UCSD-AML1 (cell line): Measurements from ENCODE around the gene AACS.

Experiments used
- DNase-seq: peaks from one replicate; lab custom pipeline; 2025; ENCODE audit not compliant: unreplicated experiment; lab: John Stamatoyannopoulos, UW

Gene AACS

GRCh38 chr12:125149160-125150108, 84.2 kb downstream of the AACS start:
- DNase-seq = no peak

- DNase-seq = no peak
Measured at GRCh38 chr12:125151284-125151683, 86.0 kb downstream of the AACS start.

- DNase-seq = no peak
Measured at GRCh38 chr12:125152463-125152862, 87.2 kb downstream of the AACS start.

GRCh38 chr12:125155366-125155765, 90.1 kb downstream of the AACS start:
- DNase-seq = no peak

GRCh38 chr12:125157177-125157576, 91.9 kb downstream of the AACS start:
- DNase-seq = no peak

- DNase-seq = no peak
Measured at GRCh38 chr12:125159702-125160101, 94.5 kb downstream of the AACS start.

- DNase-seq = no peak
Measured at GRCh38 chr12:125160281-125160955, 95.2 kb downstream of the AACS start.

- no peak for DNase-seq
Measured at GRCh38 chr12:125161712-125162022, 96.4 kb downstream of the AACS start.

- DNase-seq = no peak
Measured at GRCh38 chr12:125162489-125163028, 97.3 kb downstream of the AACS start.

GRCh38 chr12:125163148-125163547, 97.9 kb downstream of the AACS start:
- no peak for DNase-seq

- DNase-seq = no peak
Measured at GRCh38 chr12:125164541-125164940, 99.3 kb downstream of the AACS start.

GRCh38 chr12:125166041-125166440, 100.8 kb downstream of the AACS start:
- no peak for DNase-seq

GRCh38 chr12:125167658-125168057, 102.4 kb downstream of the AACS start:
- DNase-seq = no peak

- no peak for DNase-seq
Measured at GRCh38 chr12:125169451-125169850, 104.2 kb downstream of the AACS start.

- DNase-seq = no peak
Measured at GRCh38 chr12:125169870-125170269, 104.6 kb downstream of the AACS start.

GRCh38 chr12:125171267-125171666, 106.0 kb downstream of the AACS start:
- no peak for DNase-seq

GRCh38 chr12:125172231-125172850, 107.1 kb downstream of the AACS start:
- no peak for DNase-seq

- no peak for DNase-seq
Measured at GRCh38 chr12:125175576-125175975, 110.3 kb downstream of the AACS start.

GRCh38 chr12:125178222-125178621, 113.0 kb downstream of the AACS start:
- no peak for DNase-seq

- DNase-seq = no peak
Measured at GRCh38 chr12:125180144-125180543, 114.9 kb downstream of the AACS start.

- DNase-seq = no peak
Measured at GRCh38 chr12:125181107-125181506, 115.9 kb downstream of the AACS start.
